HepG2 (cell line): Measurements from ENCODE around the gene SLC27A3. TPM values are rescaled to one million over a fixed set of nuclear protein-coding genes. Genes with fewer than 3 reads are reported as not detected.
A peak's percentile ranks its signal among the peaks of the same experiment; 100 is the strongest.

Experiments used
- AGO2 ChIP-seq: fragments of 200-400 bp; formaldehyde crosslinking; optimal IDR thresholded peaks from 2 replicates; pipeline ENCODE3; 2017; ENCODE audit warnings: mild to moderate bottlenecking, low read depth, low read length, moderate library complexity
- ATF1 ChIP-seq: IDR thresholded peaks from 2 replicates; pipeline ENCODE4 v1.6.1; 2016; ENCODE audit warnings: mild to moderate bottlenecking, control low read depth
- EHMT2 ChIP-seq: fragments of 200-600 bp; sonication (generic); IDR thresholded peaks from 2 replicates; pipeline ENCODE4 v1.7.0; 2017; ENCODE audit warnings: antibody characterized with exemption, low read depth, low read length, borderline replicate concordance
- ERF ChIP-seq: IDR thresholded peaks from 2 replicates; pipeline ENCODE4 v1.6.1; 2018; ENCODE audit warnings: missing biosample characterization, missing genetic modification reagents
- FOXK1 ChIP-seq: sonication (generic); formaldehyde crosslinking; IDR thresholded peaks from 2 replicates; pipeline ENCODE4 v1.4.0; 2020; ENCODE audit warnings: low read depth, missing genetic modification reagents, borderline replicate concordance
- HOXA9 ChIP-seq: sonication (generic); formaldehyde crosslinking; IDR thresholded peaks from 2 replicates; pipeline ENCODE4 v1.8.1; 2022; ENCODE audit warnings: missing genetic modification reagents, mild to moderate bottlenecking, moderate library complexity, borderline replicate concordance
- PAWR ChIP-seq: sonication (generic); formaldehyde crosslinking; IDR thresholded peaks from 2 replicates; pipeline ENCODE4 v1.4.0; 2020; ENCODE audit warnings: missing genetic modification reagents, mild to moderate bottlenecking, borderline replicate concordance
- SRSF4 ChIP-seq: fragments of 200-400 bp; formaldehyde crosslinking; IDR thresholded peaks from one replicate; pipeline ENCODE4 v1.6.1; 2018; ENCODE audit warnings: mild to moderate bottlenecking, low read depth, low read length, moderate library complexity; ENCODE audit not compliant: poor library complexity, severe bottlenecking
- YEATS2 ChIP-seq: sonication (generic); formaldehyde crosslinking; IDR thresholded peaks from 2 replicates; pipeline ENCODE4 v1.4.0; 2020; ENCODE audit warnings: missing genetic modification reagents, borderline replicate concordance
- ZBTB20 ChIP-seq: sonication (generic); formaldehyde crosslinking; IDR thresholded peaks from 2 replicates; pipeline ENCODE4 v1.8.1; 2023; ENCODE audit warnings: missing genetic modification reagents, low read depth, mild to moderate bottlenecking, borderline replicate concordance
- ZNF282 ChIP-seq: fragments of 450-650 bp; IDR thresholded peaks from 2 replicates; pipeline ENCODE4 v1.6.1; 2018; ENCODE audit not compliant: partially characterized antibody
- ZNF614 ChIP-seq: IDR thresholded peaks from 2 replicates; pipeline ENCODE4 v1.6.1; 2018; ENCODE audit warnings: missing biosample characterization, missing genetic modification reagents, inconsistent platforms, borderline replicate concordance
- ZNF841 ChIP-seq: sonication (generic); formaldehyde crosslinking; IDR thresholded peaks from 2 replicates; pipeline ENCODE4 v1.8.1; 2023; ENCODE audit warnings: missing genetic modification reagents, borderline replicate concordance
- polyA plus RNA-seq, 8 experiments: library from polyadenylated mRNA; depleted of rRNA in 3 of 8; stranded (reverse) in 7 of 8; unstranded in 1 of 8; fragments of >200 nt; fragmentation: Illumina TruSeq in 4 of 8; extraction: Trizol in 4 of 8; gene quantifications; 2 replicates each; pipeline versions ENCODE4 v1.2.1 to v1.2.3, GENCODE V29; 2011 to 2016; ENCODE audit warnings: low read depth in 4 of 8, missing spikeins in 1 of 8, mixed read lengths in 1 of 8; ENCODE audit not compliant: insufficient read depth in 1 of 8
- total RNA-seq, 5 experiments: library from RNA; depleted of rRNA; stranded (reverse); fragments of >200 nt; fragmentation: Illumina TruSeq; extraction: Trizol; gene quantifications; 2 replicates each; pipeline ENCODE4 v1.2.3, GENCODE V29; 2016; ENCODE audit warnings: low read depth in 1 of 5
- TF ChIP-seq, protein P1 (sequence below): sonication (generic); formaldehyde crosslinking; IDR thresholded peaks from 2 replicates; pipeline ENCODE4 v1.9.0; 2022; ENCODE audit warnings: low read depth, missing genetic modification reagents
- TF ChIP-seq, protein P2 (sequence below): IDR thresholded peaks from 2 replicates; pipeline ENCODE4 v1.6.1; 2016
- TF ChIP-seq, protein P3 (sequence below): sonication (generic); formaldehyde crosslinking; IDR thresholded peaks from 2 replicates; pipeline ENCODE4 v1.5.1; 2020; ENCODE audit warnings: missing genetic modification reagents, mild to moderate bottlenecking, borderline replicate concordance
- TF ChIP-seq, protein P4 (sequence below): sonication (generic); formaldehyde crosslinking; IDR thresholded peaks from 2 replicates; pipeline ENCODE4 v1.5.0; 2020; ENCODE audit warnings: mild to moderate bottlenecking, missing genetic modification reagents

Gene SLC27A3
- total and polyA plus RNA-seq, 2 of the 13 experiments (the other 11 are each of a cell fraction or from before 2014, with no cell fraction given): 4.3 to 10.3 TPM

DNA sequence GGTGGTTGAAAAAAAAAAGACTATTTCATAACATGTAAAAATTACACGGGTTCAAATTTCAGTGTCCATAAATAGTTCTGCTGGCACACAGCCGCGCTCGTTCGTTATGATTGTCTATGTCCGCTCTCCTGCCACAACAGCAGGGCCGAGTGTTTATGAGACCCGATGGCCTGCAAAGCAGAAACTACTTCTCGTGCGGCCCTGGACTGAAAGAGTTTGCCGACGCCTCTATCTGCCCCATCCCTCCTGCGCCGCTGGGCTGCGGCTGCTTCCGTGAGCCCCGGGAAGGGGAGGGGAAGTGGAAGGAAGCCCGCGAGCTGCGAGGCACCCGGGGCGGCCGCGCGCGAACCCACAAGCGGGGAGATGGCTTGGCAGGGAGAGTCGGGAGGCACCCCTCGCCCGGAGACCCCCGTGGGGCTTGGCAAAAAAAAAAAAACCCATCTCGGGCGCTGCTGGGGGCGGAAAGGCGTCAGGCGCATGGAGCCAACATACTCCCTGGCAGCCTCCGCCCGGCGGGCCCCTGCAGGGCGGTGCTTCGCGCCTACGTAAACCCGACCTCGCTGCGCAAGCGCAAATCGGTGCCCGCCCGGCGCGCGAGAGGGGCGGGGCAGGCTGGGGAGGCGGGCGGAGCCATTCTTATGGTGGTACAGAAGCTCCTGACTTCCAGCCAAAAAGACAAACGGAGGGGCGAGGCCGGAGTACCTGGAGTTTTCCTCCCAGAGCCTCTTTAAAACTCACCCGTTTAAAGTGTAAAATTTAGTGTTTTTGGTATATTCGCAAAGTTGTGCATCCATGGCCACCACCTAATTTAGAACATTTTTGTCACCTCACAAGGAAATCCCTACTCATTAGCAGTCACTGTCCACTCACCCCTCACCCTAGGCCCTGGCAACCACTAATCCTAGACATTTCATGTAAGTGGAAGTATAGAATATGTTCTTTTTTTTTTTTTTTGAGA is 8.3 kb downstream of the SLC27A3 start (continued):
- TF ChIP-seq YEATS2 (CRISPR knock-in tag): peak; percentile 39; the same call in 1 of the 2 replicates
- TF ChIP-seq PAWR (CRISPR knock-in tag): no peak
- TF ChIP-seq, protein P1, sequence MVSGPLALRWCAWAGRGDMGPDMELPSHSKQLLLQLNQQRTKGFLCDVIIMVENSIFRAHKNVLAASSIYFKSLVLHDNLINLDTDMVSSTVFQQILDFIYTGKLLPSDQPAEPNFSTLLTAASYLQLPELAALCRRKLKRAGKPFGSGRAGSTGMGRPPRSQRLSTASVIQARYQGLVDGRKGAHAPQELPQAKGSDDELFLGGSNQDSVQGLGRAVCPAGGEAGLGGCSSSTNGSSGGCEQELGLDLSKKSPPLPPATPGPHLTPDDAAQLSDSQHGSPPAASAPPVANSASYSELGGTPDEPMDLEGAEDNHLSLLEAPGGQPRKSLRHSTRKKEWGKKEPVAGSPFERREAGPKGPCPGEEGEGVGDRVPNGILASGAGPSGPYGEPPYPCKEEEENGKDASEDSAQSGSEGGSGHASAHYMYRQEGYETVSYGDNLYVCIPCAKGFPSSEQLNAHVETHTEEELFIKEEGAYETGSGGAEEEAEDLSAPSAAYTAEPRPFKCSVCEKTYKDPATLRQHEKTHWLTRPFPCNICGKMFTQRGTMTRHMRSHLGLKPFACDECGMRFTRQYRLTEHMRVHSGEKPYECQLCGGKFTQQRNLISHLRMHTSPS (CRISPR knock-in tag): peak; percentile 35; the same call in 1 of the 2 replicates
- TF ChIP-seq, protein P2, sequence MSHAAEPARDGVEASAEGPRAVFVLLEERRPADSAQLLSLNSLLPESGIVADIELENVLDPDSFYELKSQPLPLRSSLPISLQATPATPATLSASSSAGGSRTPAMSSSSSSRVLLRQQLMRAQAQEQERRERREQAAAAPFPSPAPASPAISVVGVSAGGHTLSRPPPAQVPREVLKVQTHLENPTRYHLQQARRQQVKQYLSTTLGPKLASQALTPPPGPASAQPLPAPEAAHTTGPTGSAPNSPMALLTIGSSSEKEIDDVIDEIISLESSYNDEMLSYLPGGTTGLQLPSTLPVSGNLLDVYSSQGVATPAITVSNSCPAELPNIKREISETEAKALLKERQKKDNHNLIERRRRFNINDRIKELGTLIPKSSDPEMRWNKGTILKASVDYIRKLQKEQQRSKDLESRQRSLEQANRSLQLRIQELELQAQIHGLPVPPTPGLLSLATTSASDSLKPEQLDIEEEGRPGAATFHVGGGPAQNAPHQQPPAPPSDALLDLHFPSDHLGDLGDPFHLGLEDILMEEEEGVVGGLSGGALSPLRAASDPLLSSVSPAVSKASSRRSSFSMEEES (CRISPR knock-in tag): 0 out of 2 replicates have a peak, but pooled peaks have one; percentile 24
- TF ChIP-seq ZNF614: no peak
- peak; percentile 92 for TF ChIP-seq AGO2
- no peak for TF ChIP-seq ZNF282
- TF ChIP-seq FOXK1: 0 out of 2 replicates have a peak, but pooled peaks have one; percentile 46
- TF ChIP-seq, protein P3, sequence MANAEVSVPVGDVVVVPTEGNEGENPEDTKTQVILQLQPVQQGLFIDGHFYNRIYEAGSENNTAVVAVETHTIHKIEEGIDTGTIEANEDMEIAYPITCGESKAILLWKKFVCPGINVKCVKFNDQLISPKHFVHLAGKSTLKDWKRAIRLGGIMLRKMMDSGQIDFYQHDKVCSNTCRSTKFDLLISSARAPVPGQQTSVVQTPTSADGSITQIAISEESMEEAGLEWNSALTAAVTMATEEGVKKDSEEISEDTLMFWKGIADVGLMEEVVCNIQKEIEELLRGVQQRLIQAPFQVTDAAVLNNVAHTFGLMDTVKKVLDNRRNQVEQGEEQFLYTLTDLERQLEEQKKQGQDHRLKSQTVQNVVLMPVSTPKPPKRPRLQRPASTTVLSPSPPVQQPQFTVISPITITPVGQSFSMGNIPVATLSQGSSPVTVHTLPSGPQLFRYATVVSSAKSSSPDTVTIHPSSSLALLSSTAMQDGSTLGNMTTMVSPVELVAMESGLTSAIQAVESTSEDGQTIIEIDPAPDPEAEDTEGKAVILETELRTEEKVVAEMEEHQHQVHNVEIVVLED (CRISPR knock-in tag): peak; percentile 73
- TF ChIP-seq HOXA9 (CRISPR knock-in tag): no peak
- TF ChIP-seq, protein P4, sequence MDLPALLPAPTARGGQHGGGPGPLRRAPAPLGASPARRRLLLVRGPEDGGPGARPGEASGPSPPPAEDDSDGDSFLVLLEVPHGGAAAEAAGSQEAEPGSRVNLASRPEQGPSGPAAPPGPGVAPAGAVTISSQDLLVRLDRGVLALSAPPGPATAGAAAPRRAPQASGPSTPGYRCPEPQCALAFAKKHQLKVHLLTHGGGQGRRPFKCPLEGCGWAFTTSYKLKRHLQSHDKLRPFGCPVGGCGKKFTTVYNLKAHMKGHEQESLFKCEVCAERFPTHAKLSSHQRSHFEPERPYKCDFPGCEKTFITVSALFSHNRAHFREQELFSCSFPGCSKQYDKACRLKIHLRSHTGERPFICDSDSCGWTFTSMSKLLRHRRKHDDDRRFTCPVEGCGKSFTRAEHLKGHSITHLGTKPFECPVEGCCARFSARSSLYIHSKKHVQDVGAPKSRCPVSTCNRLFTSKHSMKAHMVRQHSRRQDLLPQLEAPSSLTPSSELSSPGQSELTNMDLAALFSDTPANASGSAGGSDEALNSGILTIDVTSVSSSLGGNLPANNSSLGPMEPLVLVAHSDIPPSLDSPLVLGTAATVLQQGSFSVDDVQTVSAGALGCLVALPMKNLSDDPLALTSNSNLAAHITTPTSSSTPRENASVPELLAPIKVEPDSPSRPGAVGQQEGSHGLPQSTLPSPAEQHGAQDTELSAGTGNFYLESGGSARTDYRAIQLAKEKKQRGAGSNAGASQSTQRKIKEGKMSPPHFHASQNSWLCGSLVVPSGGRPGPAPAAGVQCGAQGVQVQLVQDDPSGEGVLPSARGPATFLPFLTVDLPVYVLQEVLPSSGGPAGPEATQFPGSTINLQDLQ (CRISPR knock-in tag): peak; percentile 71; the same call in 1 of the 2 replicates
- TF ChIP-seq SRSF4: no peak
- TF ChIP-seq ZNF841 (CRISPR knock-in tag): no peak
- no peak for TF ChIP-seq EHMT2
- TF ChIP-seq ATF1: peak; percentile 43; the same call in 1 of the 2 replicates
- TF ChIP-seq ERF (CRISPR knock-in tag): peak; percentile 68; the same call in 1 of the 2 replicates
- peak; percentile 54; the same call in 1 of the 2 replicates for TF ChIP-seq ZBTB20
